ENCODE results near the gene IRAK4. TPM values are rescaled to one million over a fixed set of nuclear protein-coding genes. Genes with fewer than 3 reads are reported as not detected.

The IRAK4 gene
- total RNA-seq, 4 donors from 2014 or later = 13.6 to 24.0 (median 20.6) TPM

GRCh38 chr12:43728117-43728516, 30.6 kb upstream of the IRAK4 start:
- H3K4me1 ChIP-seq = no peaks in the 10 kb centered on the region
- H3K4me3 ChIP-seq = no peak overlapping the region
- DNase-seq (ENCODE audit: extremely low spot score) = no peak
- no peaks in the 10 kb centered on the region for H3K9me3 ChIP-seq
- 46% methylated on average over 2 of the region's 2 CpGs for WGBS
- intact Hi-C loops (cut with DNase I) = no loop called here
- peaks cover 0 to 24% (median 5%) of the 10 kb centered on the region in 4 donors for H3K36me3 ChIP-seq
- no peak for TF ChIP-seq POLR2A (IDR thresholded peaks at IDR 0.05; ENCODE audit: low read depth)
- TF ChIP-seq, protein P1, sequence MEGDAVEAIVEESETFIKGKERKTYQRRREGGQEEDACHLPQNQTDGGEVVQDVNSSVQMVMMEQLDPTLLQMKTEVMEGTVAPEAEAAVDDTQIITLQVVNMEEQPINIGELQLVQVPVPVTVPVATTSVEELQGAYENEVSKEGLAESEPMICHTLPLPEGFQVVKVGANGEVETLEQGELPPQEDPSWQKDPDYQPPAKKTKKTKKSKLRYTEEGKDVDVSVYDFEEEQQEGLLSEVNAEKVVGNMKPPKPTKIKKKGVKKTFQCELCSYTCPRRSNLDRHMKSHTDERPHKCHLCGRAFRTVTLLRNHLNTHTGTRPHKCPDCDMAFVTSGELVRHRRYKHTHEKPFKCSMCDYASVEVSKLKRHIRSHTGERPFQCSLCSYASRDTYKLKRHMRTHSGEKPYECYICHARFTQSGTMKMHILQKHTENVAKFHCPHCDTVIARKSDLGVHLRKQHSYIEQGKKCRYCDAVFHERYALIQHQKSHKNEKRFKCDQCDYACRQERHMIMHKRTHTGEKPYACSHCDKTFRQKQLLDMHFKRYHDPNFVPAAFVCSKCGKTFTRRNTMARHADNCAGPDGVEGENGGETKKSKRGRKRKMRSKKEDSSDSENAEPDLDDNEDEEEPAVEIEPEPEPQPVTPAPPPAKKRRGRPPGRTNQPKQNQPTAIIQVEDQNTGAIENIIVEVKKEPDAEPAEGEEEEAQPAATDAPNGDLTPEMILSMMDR (IDR thresholded peaks at IDR 0.05) = peak in 1 of 3 experiments; percentile 16
- no peaks in the 10 kb centered on the region for H3K27me3 ChIP-seq
- no peak overlapping the region for H3K27ac ChIP-seq (replicated peaks in 1 of 4)

DNA sequence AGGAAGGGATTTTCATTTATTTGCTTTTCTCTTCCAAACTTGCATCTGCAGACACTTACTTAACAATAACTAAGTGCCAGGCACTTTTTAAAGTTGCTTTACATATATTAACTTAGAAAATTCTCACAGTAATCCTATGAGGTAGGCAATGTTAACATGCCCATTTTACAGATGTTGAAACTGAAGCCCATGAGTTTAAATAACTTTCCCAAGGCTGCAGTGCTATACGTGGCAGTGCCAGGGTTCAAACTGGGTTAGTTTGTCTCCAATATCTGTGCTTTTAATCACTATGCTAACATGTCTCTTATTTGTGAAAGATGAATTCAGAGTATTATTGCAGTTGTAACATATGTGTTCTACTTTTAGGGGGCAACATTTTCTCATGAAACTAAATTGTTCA, 30.1 kb upstream of the IRAK4 start:
- Histone ChIP-seq H3K27me3 (no peaks in the 10 kb centered on the region), H3K4me1 (no peaks in the 10 kb centered on the region), H3K36me3 (peaks cover 0 to 27% (median 5%) of the 10 kb centered on the region in 4 donors), H3K9me3 (no peaks in the 10 kb centered on the region), H3K4me3 (no peak overlapping the region), H3K27ac (replicated peaks in 1 of 4) (no peak overlapping the region)
- no peak for DNase-seq (ENCODE audit: extremely low spot score)
- intact Hi-C loops (cut with DNase I) = no loop called here
- WGBS = 88% methylated on average over 1 of the region's 1 CpG
- no peak for TF ChIP-seq EP300 (IDR thresholded peaks at IDR 0.05)
- TF ChIP-seq POLR2AphosphoS5 (IDR thresholded peaks at IDR 0.05) = no peak
- TF ChIP-seq, protein P1 (IDR thresholded peaks at IDR 0.05) = no peak
- no peak for TF ChIP-seq POLR2A (IDR thresholded peaks at IDR 0.05; ENCODE audit: low read depth)

- Histone ChIP-seq H3K4me3 (no peak overlapping the region), H3K36me3 (peaks cover 0 to 31% (median 11%) of the 10 kb centered on the region in 4 donors), H3K4me1 (no peaks in the 10 kb centered on the region), H3K9me3 (no peaks in the 10 kb centered on the region), H3K27ac (replicated peaks in 1 of 4) (no peak overlapping the region), H3K27me3 (no peaks in the 10 kb centered on the region)
- DNase-seq (ENCODE audit: extremely low spot score) = no peak
- 81% methylated on average over 4 of the region's 4 CpGs for WGBS
- intact Hi-C loops (cut with DNase I) = no loop called here
- no peak for TF ChIP-seq EP300 (IDR thresholded peaks at IDR 0.05)
- TF ChIP-seq, protein P1 (IDR thresholded peaks at IDR 0.05) = no peak
- TF ChIP-seq POLR2AphosphoS5 (IDR thresholded peaks at IDR 0.05) = no peak
- no peak for TF ChIP-seq POLR2A (IDR thresholded peaks at IDR 0.05; ENCODE audit: low read depth)
Observed at GRCh38 chr12:43730283-43730682, 28.5 kb upstream of the IRAK4 start.

DNA sequence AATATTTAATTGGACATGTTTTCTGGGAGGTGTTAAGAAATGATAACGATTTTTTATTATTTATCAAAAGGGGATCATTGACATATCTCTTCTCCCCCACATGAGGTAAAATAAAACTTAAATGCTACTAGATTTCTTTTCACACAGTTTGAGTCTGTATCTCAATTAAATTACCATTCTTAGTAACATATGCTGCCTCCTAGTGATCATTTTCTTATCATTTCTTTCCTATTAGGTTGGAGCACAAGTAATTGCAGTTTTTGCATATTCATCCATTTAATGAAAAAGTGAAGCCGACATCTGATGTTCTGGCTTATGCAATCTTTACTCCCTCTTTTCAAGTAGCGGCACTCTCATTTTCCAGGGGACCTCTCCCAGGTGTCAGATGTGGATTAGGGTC, 25.1 kb upstream of the IRAK4 start:
- DNase-seq (ENCODE audit: extremely low spot score) = no peak
- TF ChIP-seq EP300 (IDR thresholded peaks at IDR 0.05) (no peak), POLR2AphosphoS5 (IDR thresholded peaks at IDR 0.05) (no peak), POLR2A (IDR thresholded peaks at IDR 0.05; ENCODE audit: low read depth) (no peak)
- TF ChIP-seq, protein P1 (IDR thresholded peaks at IDR 0.05) = no peak
- Histone ChIP-seq H3K36me3 (peaks cover 9 to 46% (median 22%) of the 10 kb centered on the region in 4 donors), H3K27me3 (no peaks in the 10 kb centered on the region), H3K4me3 (no peak overlapping the region), H3K4me1 (no peaks in the 10 kb centered on the region), H3K9me3 (no peaks in the 10 kb centered on the region), H3K27ac (replicated peaks in 1 of 4) (no peak overlapping the region)
- 95% methylated on average over 3 of the region's 3 CpGs for WGBS
- intact Hi-C loops (cut with DNase I) = no loop called here

GRCh38 chr12:43736927-43737440, 21.8 kb upstream of the IRAK4 start:
- H3K36me3 ChIP-seq = peaks cover 10 to 49% (median 23%) of the 10 kb centered on the region in 4 donors
- H3K27ac ChIP-seq (replicated peaks in 1 of 4) = no peak overlapping the region
- intact Hi-C loops (cut with DNase I) = no loop called here
- TF ChIP-seq, protein P1 (IDR thresholded peaks at IDR 0.05) = no peak
- TF ChIP-seq EP300 (IDR thresholded peaks at IDR 0.05) (no peak), POLR2A (IDR thresholded peaks at IDR 0.05; ENCODE audit: low read depth) (no peak), POLR2AphosphoS5 (IDR thresholded peaks at IDR 0.05) (no peak)
- no peaks in the 10 kb centered on the region for H3K4me1 ChIP-seq
- no peaks in the 10 kb centered on the region for H3K27me3 ChIP-seq
- H3K4me3 ChIP-seq = no peak overlapping the region
- no peak for DNase-seq (ENCODE audit: extremely low spot score)
- WGBS = 77% methylated on average over 3 of the region's 3 CpGs
- no peaks in the 10 kb centered on the region for H3K9me3 ChIP-seq

Measured in esophagus muscularis mucosa (tissue), 4 donors.